Glomerular visceral epithelial cell (primary cell): ENCODE results near the gene MCM10.
"Not testable (repeated sequence)": the region's sequence is repeated elsewhere in the genome, so short reads cannot be mapped to it uniquely, and the experiment has no call there.

ENCODE experiments used
- DNase-seq: peaks from one replicate; pipeline ENCODE4 v3.0.0-alpha.2; 2016; ENCODE audit errors: extremely low spot score

MCM10 gene

DNA sequence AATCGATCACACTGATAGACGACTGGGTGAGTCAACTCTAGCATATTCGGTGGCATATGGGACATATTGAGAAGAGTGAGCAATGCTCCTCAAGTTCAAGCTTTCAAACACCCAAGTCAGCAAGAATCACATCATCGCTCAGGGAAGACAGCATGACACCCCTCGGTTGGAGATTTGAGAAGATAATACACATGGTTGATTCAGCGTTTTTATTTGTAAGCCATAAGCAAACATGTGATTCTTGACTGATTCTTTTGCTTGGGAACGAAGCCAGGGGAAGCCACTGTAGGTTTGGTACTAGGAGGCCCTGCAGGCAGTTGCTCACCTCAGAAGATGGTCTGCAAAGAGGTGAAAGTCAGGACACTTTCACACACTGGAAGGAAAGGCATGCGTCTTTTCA is 60.2 kb downstream of the MCM10 start:
- DNase-seq: no peak

DNA sequence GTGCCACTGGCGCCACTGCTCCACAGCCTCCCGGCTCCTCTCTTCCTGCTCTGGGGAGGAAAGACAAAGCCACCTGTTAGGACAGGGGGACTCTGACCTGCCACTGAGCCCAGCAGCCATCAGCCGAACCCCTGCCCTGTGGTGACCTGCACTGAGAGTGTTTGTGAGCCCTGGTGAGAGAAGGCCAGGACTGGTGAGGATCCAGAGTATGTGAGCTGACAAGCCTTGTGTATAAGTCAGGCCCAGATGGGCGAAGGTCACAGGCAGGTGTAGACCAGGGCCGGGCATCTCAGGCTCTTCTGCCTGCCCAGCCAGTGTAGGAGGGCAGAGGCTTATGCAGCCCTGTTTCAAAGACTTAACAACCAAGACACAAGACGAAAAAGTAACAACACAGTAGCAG is 60.8 kb downstream of the MCM10 start:
- DNase-seq: no peak

DNA sequence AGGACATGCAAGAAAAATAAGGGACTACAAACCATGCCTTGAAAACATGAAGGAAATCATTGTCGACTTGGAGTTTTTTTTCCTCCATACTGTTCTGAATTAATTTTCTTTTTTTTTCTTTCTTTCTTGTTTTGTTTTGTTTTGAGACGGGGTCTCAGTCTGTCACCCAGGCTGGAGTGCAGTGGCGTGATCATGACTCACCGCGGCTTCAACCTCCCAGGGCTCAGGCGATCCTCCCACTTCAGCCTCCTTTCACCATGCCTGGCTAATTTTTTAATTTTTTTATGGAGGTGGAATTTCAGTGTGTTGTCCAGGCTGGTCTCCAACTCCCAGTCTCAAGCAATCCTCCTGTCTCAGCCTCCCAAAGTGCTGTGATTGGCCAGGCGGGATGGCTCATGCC is 61.2 kb downstream of the MCM10 start:
- DNase-seq: no peak

DNA sequence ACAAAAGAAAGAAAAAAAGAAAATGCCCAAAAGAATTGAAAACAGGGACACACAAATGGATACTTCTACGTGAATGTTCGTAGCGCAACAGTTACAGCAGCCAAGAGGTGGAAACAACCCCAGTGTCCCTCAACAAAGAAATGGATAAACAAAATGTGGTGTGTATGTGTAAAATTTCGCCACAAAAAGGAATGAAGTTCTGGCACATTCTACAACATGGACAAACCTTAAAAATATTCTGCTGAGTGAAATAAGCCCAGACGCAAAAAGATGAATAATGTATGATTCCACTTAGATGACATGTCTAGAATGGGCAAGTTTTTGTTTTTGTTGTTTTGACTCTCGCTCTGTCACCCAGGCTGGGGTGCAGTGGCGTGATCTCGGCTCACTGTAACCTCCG is 61.9 kb downstream of the MCM10 start:
- DNase-seq: no peak

DNA sequence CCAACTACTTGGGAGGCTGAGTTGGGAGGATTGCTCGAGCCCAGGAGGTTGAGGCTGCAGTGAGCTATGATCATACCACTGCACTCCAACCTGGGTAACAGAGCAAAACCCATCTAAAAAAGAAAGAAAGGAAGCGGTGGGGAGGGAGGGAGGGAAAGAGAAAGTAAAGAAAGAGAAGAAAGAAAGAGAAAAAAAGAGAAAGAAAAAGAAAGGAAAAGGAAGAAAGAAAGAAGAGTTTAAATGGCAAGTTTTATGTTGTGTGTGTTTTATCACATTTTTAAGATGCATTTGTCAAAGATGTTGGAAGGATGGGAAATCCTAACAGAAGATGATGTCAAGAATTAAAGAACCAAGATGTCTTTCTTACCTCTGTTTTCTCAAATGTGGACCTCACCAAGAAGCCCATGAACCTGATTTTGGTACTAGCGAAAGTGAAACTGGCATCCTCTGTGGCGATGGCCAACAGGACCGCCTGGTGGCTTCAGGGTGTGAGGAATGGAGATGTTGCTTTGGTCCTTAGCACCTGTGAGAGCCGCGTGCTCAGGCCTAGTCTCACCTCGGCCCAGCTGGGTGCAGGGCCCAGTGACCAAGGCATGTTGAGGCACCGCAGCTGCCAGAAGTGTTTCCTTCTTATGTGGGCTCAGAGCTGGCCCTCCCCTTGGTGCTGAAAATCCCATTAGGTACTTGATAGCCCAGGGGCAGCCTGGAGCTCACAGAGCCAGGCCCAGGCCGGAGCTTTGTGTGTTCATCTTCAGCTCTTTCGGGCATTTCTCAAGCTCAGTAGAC is 63.0 kb downstream of the MCM10 start:
- DNase-seq: no peak

GRCh38 chr10:13225601-13226000 is 64.2 kb downstream of the MCM10 start:
- DNase-seq: no peak

GRCh38 chr10:13227031-13227430 is 65.7 kb downstream of the MCM10 start:
- DNase-seq: no peak

- DNase-seq: no peak
These were observed 69.8 kb downstream of the MCM10 start for GRCh38 chr10:13231190-13231589.

- no peak for DNase-seq
These were observed 70.5 kb downstream of the MCM10 start for GRCh38 chr10:13231808-13232207.

- no peak for DNase-seq
These were observed 72.0 kb downstream of the MCM10 start for GRCh38 chr10:13233358-13233757.

DNA sequence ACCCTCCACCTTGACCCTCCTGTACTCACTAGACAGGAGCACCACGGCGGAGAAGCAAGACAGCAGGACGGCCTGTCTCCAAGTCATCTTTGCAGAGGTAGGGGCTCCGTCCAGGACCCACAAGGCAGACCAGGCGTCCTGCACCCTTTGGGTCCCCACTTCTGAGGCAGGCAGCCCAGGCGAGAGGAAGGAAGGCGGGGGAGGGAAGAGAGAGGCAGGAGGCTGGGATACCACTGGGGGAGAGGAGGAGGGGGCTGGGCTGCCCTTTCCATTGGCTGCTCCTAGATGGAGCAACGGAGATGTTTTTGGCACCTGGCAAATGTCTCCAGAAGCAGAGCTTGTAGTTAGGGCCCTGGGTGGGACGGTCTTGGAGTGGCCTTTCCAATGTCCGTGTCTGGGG is 72.8 kb downstream of the MCM10 start, which contains the start of gene UCMA:
Gene UCMA (minus strand): TSS at position 203 of the 400 bp plus-strand sequence. CDS start 116 bp downstream, at position 87.
- no peak for DNase-seq

DNA sequence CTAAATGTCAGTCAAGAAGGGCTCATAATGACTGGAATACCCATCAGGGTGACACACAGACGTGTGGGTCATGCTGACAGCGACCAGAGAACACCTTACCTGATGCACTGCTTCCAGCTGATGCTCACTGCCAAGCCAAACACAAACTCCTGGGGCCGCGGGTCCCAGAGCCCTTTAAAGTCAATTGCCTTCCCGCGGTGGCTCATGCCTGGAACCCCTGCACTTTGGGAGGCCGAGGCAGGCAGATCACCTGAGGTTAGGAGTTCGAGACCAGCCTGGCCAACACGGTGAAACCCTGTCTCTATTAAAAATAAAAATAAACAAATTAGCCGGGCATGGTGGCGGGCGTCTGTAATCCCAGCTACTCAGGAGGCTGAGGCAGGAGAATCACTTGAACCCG is 73.4 kb downstream of the MCM10 start:
- DNase-seq: not testable (repeated sequence)

DNA sequence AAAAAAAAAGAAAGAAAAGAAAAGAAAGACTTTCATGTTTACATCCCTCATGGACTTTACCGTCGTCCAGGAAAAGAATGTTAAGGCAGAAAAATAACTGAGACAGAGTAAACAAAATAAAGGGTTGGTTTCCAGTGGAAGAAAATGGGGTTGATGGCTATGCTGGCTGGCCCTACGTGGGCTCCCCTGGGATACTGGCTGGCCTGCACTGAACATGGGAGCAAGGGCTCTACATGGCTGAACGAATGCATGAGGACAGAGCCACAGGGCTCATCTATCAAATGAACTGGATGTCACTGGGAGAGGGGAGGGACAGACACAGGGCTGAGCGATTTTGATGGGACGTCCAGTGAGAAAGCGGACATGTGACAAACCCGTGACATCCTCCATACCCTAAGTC is 75.3 kb downstream of the MCM10 start:
- DNase-seq: no peak

- DNase-seq: no peak
These were observed 77.1 kb downstream of the MCM10 start for GRCh38 chr10:13238271-13239077.

- DNase-seq: no peak
These were observed 78.6 kb downstream of the MCM10 start for GRCh38 chr10:13239923-13240322.

GRCh38 chr10:13241613-13242012 is 80.3 kb downstream of the MCM10 start:
- no peak for DNase-seq

- DNase-seq: not testable (repeated sequence)
These were observed 80.9 kb downstream of the MCM10 start for GRCh38 chr10:13242260-13242659.

DNA sequence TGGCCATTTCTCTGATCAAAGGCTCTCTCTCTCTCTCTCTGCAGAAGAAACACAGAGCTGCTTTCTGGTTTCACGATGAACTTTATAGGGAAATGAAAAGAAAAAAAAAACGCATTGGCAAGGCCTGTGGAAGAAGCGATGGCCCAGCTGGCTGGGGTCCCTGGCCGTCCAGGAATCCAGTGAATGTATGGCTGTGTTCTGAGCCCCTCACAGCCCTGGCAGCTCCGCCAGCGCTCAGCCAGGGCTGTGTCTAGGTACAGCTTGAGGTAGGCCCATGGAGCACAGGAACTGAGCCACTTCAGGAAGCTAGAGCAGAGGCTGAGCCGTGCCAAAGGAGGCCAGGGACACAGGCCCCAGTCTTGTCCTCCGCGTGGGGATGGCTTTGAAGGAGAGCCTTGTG is 85.9 kb downstream of the MCM10 start:
- DNase-seq: no peak

- DNase-seq: no peak
These were observed 86.4 kb downstream of the MCM10 start for GRCh38 chr10:13247784-13248183.

DNA sequence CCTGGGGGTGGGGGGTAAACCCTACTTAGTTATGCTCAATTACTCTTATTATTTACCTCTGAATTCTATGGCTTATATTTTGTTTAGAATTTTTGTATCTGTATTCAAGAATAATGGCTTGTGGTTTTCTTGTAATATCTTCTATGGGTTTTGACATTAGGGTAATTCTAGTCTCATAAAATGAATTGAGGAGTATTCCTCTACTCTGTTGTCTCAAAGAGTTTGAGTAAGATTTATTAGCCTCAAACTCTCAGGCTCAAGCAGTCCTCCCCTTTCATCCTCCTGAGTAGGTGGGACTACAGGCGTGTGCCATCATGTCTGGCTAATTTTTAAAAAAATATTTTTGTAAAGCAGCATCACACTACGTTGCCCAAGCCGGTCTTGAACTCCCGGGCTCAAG is 92.4 kb downstream of the MCM10 start:
- no peak for DNase-seq

DNA sequence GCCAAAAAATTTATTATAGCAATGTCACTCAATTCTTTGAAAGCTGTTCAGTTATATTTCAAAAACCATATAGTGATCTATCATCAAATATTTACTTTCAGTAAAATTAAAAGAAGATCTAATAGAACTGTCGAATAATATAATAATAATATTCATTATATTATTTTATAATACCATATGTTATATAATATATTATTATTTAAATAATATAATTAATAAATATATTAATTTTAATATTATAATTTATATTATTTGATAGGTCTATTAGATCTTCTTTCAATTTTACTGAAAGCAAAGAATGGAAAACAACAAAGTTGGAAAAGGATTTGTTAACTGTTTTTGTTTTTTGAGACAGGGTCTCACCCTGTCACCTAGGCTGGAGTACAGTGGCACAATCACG is 95.3 kb downstream of the MCM10 start:
- DNase-seq: no peak

- DNase-seq: no peak
These were observed 96.3 kb downstream of the MCM10 start for GRCh38 chr10:13257621-13258140.
